H1 (cell line): ENCODE data around the gene LTO1. TPM values are rescaled to one million over a fixed set of nuclear protein-coding genes. Genes with fewer than 3 reads are reported as not detected.

Source experiments
- CBX5 ChIP-seq: fragments of 300-800, 300-1000 bp; sonication (generic); IDR thresholded peaks from 2 replicates; pipeline ENCODE4 v1.7.1; 2016; ENCODE audit warnings: antibody characterized with exemption, low read length, low read depth
- CHD7 ChIP-seq: fragments of 300-600 bp; sonication (generic); IDR thresholded peaks from 2 replicates; pipeline ENCODE4 v1.7.1; 2012; ENCODE audit warnings: low read length, moderate library complexity, mild to moderate bottlenecking, inconsistent platforms; ENCODE audit not compliant: insufficient replicate concordance
- FOSL1 ChIP-seq: IDR thresholded peaks from 2 replicates; pipeline ENCODE4 v1.6.1; 2011; ENCODE audit warnings: mild to moderate bottlenecking, low read depth, low read length, moderate library complexity; ENCODE audit not compliant: insufficient read depth
- HDAC2 ChIP-seq, 2 experiments: fragments of 300-600 bp in 1 of 2; sonication (generic) in 1 of 2; IDR thresholded peaks; 2 replicates each; pipeline ENCODE4 v1.6.1; 2011 to 2012; ENCODE audit warnings: low read depth in 2 of 2, low read length in 2 of 2, mild to moderate bottlenecking in 2 of 2, moderate library complexity in 2 of 2, borderline replicate concordance in 1 of 2, inconsistent platforms in 1 of 2
- HDAC6 ChIP-seq: IDR thresholded peaks from one replicate; pipeline ENCODE4 v1.7.1; 2012; ENCODE audit warnings: low read depth, mild to moderate bottlenecking, inconsistent platforms, low read length, moderate library complexity
- RBBP5 ChIP-seq: IDR thresholded peaks from 2 replicates; pipeline ENCODE4 v1.7.1; 2012; ENCODE audit warnings: low read depth, mild to moderate bottlenecking, inconsistent platforms, low read length, moderate library complexity, borderline replicate concordance
- SIRT6 ChIP-seq: IDR thresholded peaks from one replicate; pipeline ENCODE4 v1.7.1; 2012; ENCODE audit warnings: low read length, inconsistent platforms
- SIX5 ChIP-seq: IDR thresholded peaks from 2 replicates; pipeline ENCODE4 v1.6.1; 2011; ENCODE audit warnings: mild to moderate bottlenecking, low read depth, low read length
- SRF ChIP-seq: IDR thresholded peaks from 2 replicates; pipeline ENCODE4 v1.6.1; 2011; ENCODE audit warnings: mild to moderate bottlenecking, low read depth, low read length, moderate library complexity
- TEAD4 ChIP-seq: IDR thresholded peaks from 2 replicates; pipeline ENCODE4 v1.6.1; 2012; ENCODE audit warnings: low read depth, low read length, inconsistent platforms, mixed read lengths
- polyA plus RNA-seq, 7 experiments: library from polyadenylated mRNA; depleted of rRNA in 3 of 7; stranded (reverse) in 5 of 7; unstranded in 2 of 7; fragments of >200 nt in 5 of 7; fragments of 200-250 nt in 2 of 7; gene quantifications; 1 replicate in 5 of 7; 2 replicates in 1 of 7; 4 replicates in 1 of 7; pipeline versions ENCODE4 v1.2.1 to v1.2.3, GENCODE V29; 2011 to 2013; ENCODE audit warnings: missing spikeins in 2 of 7, mixed read lengths in 2 of 7
- total RNA-seq: library from RNA; stranded (reverse); fragmentation: NEBNext Ultra II Directional; extraction: Animal tissue kit (Norgen Biotek cat#: 25700); gene quantifications from 2 replicates; pipeline ENCODE4 v1.2.1, GENCODE V29; 2021

LTO1 gene
- total and polyA plus RNA-seq, 2 of the 8 experiments (the other 6 are each of a cell fraction or from before 2014, with no cell fraction given): 15.4 to 21.3 TPM

- no peak for TF ChIP-seq CHD7
- no peak for TF ChIP-seq SRF
- no peak for TF ChIP-seq RBBP5
- TF ChIP-seq TEAD4: no peak
- no peak for TF ChIP-seq FOSL1
- TF ChIP-seq SIRT6: no peak
- TF ChIP-seq CBX5: no peak
- no peak for TF ChIP-seq HDAC6
- TF ChIP-seq HDAC2 (IDR thresholded peaks at IDR 0.05; ENCODE audit: borderline replicate concordance in 1 of 2, low read depth in 2 of 2, low read length in 2 of 2): no peak
- TF ChIP-seq SIX5: no peak
- TF ChIP-seq, all 59 proteins: peak for 0
Measured at GRCh38 chr11:69617682-69618081, 57.5 kb downstream of the LTO1 start (continued).
